Esophagus mucosa (tissue), 1 donor: ENCODE measurements around the gene GUCY2F. TPM values are rescaled to one million over a fixed set of nuclear protein-coding genes. Genes with fewer than 3 reads are reported as not detected.

Experiments used
- ATAC-seq: fragments of 200-7000 bp; cut with Tn5 transposase; one replicate; pipeline ENCODE4 v1.9.1; 2020
- total RNA-seq: library from RNA; stranded (reverse); gene quantifications from one replicate; pipeline ENCODE4 v1.2.4, GENCODE V29; 2023
- donor health status: DM: yes; HTN: yes; CAD: no.

Gene GUCY2F
- total RNA-seq, 1 donor from 2014 or later, result not detected

GRCh38 chrX:109392895-109393294, 89.0 kb downstream of the GUCY2F start:
- ATAC-seq, result no peak

- no peak for ATAC-seq
Observed at GRCh38 chrX:109390556-109390955, 91.3 kb downstream of the GUCY2F start.

GRCh38 chrX:109389917-109390316, 92.0 kb downstream of the GUCY2F start:
- ATAC-seq, result no peak

- no peak for ATAC-seq
Observed at GRCh38 chrX:109384699-109385098, 97.2 kb downstream of the GUCY2F start.

- ATAC-seq, result no peak
Observed at GRCh38 chrX:109382332-109382731, 99.6 kb downstream of the GUCY2F start.

GRCh38 chrX:109378281-109378680, 103.6 kb downstream of the GUCY2F start:
- no peak for ATAC-seq

GRCh38 chrX:109374262-109374960, 107.5 kb downstream of the GUCY2F start:
- ATAC-seq, result peak; percentile 71

GRCh38 chrX:109373468-109373867, 108.4 kb downstream of the GUCY2F start:
- ATAC-seq, result no peak

- ATAC-seq, result no peak
Observed at GRCh38 chrX:109372716-109373115, 109.2 kb downstream of the GUCY2F start.

GRCh38 chrX:109372291-109372690, 109.6 kb downstream of the GUCY2F start:
- no peak for ATAC-seq

GRCh38 chrX:109362101-109362500, 119.8 kb downstream of the GUCY2F start:
- ATAC-seq, result no peak

- no peak for ATAC-seq
Observed at GRCh38 chrX:109360301-109360700, 121.6 kb downstream of the GUCY2F start.

- ATAC-seq, result no peak
Observed at GRCh38 chrX:109357706-109358105, 124.2 kb downstream of the GUCY2F start.

- ATAC-seq, result no peak
Observed at GRCh38 chrX:109356684-109357083, 125.2 kb downstream of the GUCY2F start.

- no peak for ATAC-seq
Observed at GRCh38 chrX:109352066-109352588, 129.8 kb downstream of the GUCY2F start.

GRCh38 chrX:109351557-109351956, 130.3 kb downstream of the GUCY2F start:
- ATAC-seq, result no peak

GRCh38 chrX:109350551-109350950, 131.3 kb downstream of the GUCY2F start:
- no peak for ATAC-seq

- ATAC-seq, result no peak
Observed at GRCh38 chrX:109350051-109350450, 131.8 kb downstream of the GUCY2F start.

GRCh38 chrX:109347632-109348031, 134.3 kb downstream of the GUCY2F start:
- ATAC-seq, result no peak

- ATAC-seq, result no peak
Observed at GRCh38 chrX:109346491-109346890, 135.4 kb downstream of the GUCY2F start.

- no peak for ATAC-seq
Observed at GRCh38 chrX:109345856-109346255, 136.0 kb downstream of the GUCY2F start.

GRCh38 chrX:109344678-109345077, 137.2 kb downstream of the GUCY2F start:
- ATAC-seq, result no peak

- ATAC-seq, result no peak
Observed at GRCh38 chrX:109344101-109344500, 137.8 kb downstream of the GUCY2F start.

GRCh38 chrX:109343671-109344070, 138.2 kb downstream of the GUCY2F start:
- ATAC-seq, result no peak

GRCh38 chrX:109336141-109336540, 145.7 kb downstream of the GUCY2F start:
- ATAC-seq, result no peak
